Fibroblast of the aortic adventitia (primary cell): ENCODE measurements around the gene NFATC3. TPM values are rescaled to one million over a fixed set of nuclear protein-coding genes. Genes with fewer than 3 reads are reported as not detected.

Experiments
- DNase-seq: peaks from one replicate; pipeline ENCODE4 v3.0.0-alpha.2; 2010; ENCODE audit warnings: low read depth
- H3K4me3 ChIP-seq: 2 replicates; pipeline ENCODE4 v1.5.1; 2011; ENCODE audit warnings: low read depth, mild to moderate bottlenecking, control low read depth, low read length, moderate library complexity
- CTCF ChIP-seq: IDR thresholded peaks from 2 replicates; pipeline ENCODE4 v1.5.1; 2011; ENCODE audit warnings: mild to moderate bottlenecking, low read length, control low read depth, inconsistent platforms; ENCODE audit not compliant: insufficient read depth
- small RNA-seq: library from RNA; depleted of rRNA; stranded (forward); fragments of <200 nt; gene quantifications from one replicate; pipeline ENCODE3, GENCODE V24; 2012
- total RNA-seq: library from RNA; depleted of rRNA; stranded (reverse); fragments of >200 nt; gene quantifications from 2 replicates; pipeline ENCODE4 v1.2.3, GENCODE V29; 2012; ENCODE audit warnings: low replicate concordance

The NFATC3 gene
- total RNA-seq, 1 donor: 36.3 TPM

- TF ChIP-seq CTCF: no peak
- no peak for DNase-seq
- H3K4me3 ChIP-seq: no peak overlapping the region
These were observed 188.7 kb downstream of the NFATC3 start for GRCh38 chr16:68273896-68274295.

- TF ChIP-seq CTCF: no peak
- no peak overlapping the region for H3K4me3 ChIP-seq
- no peak for DNase-seq
These were observed 189.3 kb downstream of the NFATC3 start for GRCh38 chr16:68274441-68274840.

- no peak overlapping the region for H3K4me3 ChIP-seq
- DNase-seq: no peak
- no peak for TF ChIP-seq CTCF
These were observed 190.5 kb downstream of the NFATC3 start for GRCh38 chr16:68275611-68276191.

- H3K4me3 ChIP-seq: no peak overlapping the region
- no peak for TF ChIP-seq CTCF
- no peak for DNase-seq
These were observed 191.1 kb downstream of the NFATC3 start for GRCh38 chr16:68276223-68276622.

Small RNA genes within 50 kb of the gene (small RNA-seq; reads per million reads assigned to genes)
- gene RF00019 (not detected), gene RF00554 (not detected)

Other genes starting within 250 kb of the NFATC3 start
- 19.8 and 21.1 TPM in 2 replicates for gene THAP11, start 243.1 kb upstream of the NFATC3 start, total RNA-seq
- 24.4 and 155 TPM in 2 replicates for gene NUTF2, start 238.4 kb upstream of the NFATC3 start, total RNA-seq
- gene CENPT, start 237.7 kb upstream of the NFATC3 start, total RNA-seq: 28.9 and 39.9 TPM in 2 replicates
- gene EDC4, start 212.3 kb upstream of the NFATC3 start, total RNA-seq: 29.1 and 47.4 TPM in 2 replicates
- gene NRN1L, start 200.5 kb upstream of the NFATC3 start, total RNA-seq: not detected in 2 replicates
- gene PSKH1, start 192.1 kb upstream of the NFATC3 start, total RNA-seq: 11.0 and 19.8 TPM in 2 replicates
- 0.27 and 4.6 TPM in 2 replicates for gene CTRL, start 153.5 kb upstream of the NFATC3 start, total RNA-seq
- gene PSMB10, start 148.5 kb upstream of the NFATC3 start, total RNA-seq: 22.7 and 42.4 TPM in 2 replicates
- 2.7 and 5.2 TPM in 2 replicates for gene LCAT, start 141.2 kb upstream of the NFATC3 start, total RNA-seq
- gene SLC12A4, start 116.7 kb upstream of the NFATC3 start, total RNA-seq: 32.1 and 65.6 TPM in 2 replicates
- gene DPEP3, start 104.9 kb upstream of the NFATC3 start, total RNA-seq: not detected in 2 replicates
- gene DPEP2, start 85.9 kb upstream of the NFATC3 start, total RNA-seq: not detected in 2 replicates
- not detected in 2 replicates for gene DPEP2NB, start 69.5 kb upstream of the NFATC3 start, total RNA-seq
- gene DDX28, start 62.1 kb upstream of the NFATC3 start, total RNA-seq: 5.6 and 9.9 TPM in 2 replicates
- 12.9 and 14.6 TPM in 2 replicates for gene DUS2, start 62.1 kb upstream of the NFATC3 start, total RNA-seq
- gene ESRP2, start 150.8 kb downstream of the NFATC3 start, total RNA-seq: 0.18 TPM in 1 of 2 replicates, not detected in the other
- 21.7 and 21.8 TPM in 2 replicates for gene PLA2G15, start 160.0 kb downstream of the NFATC3 start, total RNA-seq
- 4.8 and 15.2 TPM in 2 replicates for gene SLC7A6, start 179.2 kb downstream of the NFATC3 start, total RNA-seq
- 11.5 and 12.1 TPM in 2 replicates for gene SLC7A6OS, start 225.6 kb downstream of the NFATC3 start, total RNA-seq
- 36.9 and 42.1 TPM in 2 replicates for gene PRMT7, start 225.6 kb downstream of the NFATC3 start, total RNA-seq